HepG2 (cell line): ENCODE data around the gene MSANTD1. TPM values are rescaled to one million over a fixed set of nuclear protein-coding genes. Genes with fewer than 3 reads are reported as not detected.

Experiments
- ARNT ChIP-seq: fragments of 450-650 bp; IDR thresholded peaks from 2 replicates; pipeline ENCODE4 v1.6.1; 2017
- BATF2 ChIP-seq: sonication (generic); formaldehyde crosslinking; IDR thresholded peaks from 2 replicates; pipeline ENCODE4 v1.8.0; 2022; ENCODE audit warnings: mild to moderate bottlenecking, missing genetic modification reagents, moderate library complexity
- GPN1 ChIP-seq: sonication (generic); formaldehyde crosslinking; IDR thresholded peaks from 2 replicates; pipeline ENCODE4 v1.5.1; 2020; ENCODE audit warnings: missing genetic modification reagents, borderline replicate concordance
- JUNB ChIP-seq: sonication (generic); formaldehyde crosslinking; IDR thresholded peaks from 2 replicates; pipeline ENCODE4 v1.8.0; 2022; ENCODE audit warnings: missing genetic modification reagents, mild to moderate bottlenecking, borderline replicate concordance
- KAT8 ChIP-seq: IDR thresholded peaks from 2 replicates; pipeline ENCODE4 v1.6.1; 2016; ENCODE audit warnings: missing genetic modification reagents, missing compliant biosample characterization
- NONO ChIP-seq, 2 experiments: fragments of 450-650 bp in 1 of 2; sonication (generic) in 1 of 2; formaldehyde crosslinking in 1 of 2; IDR thresholded peaks in 1 of 2; conservative IDR thresholded peaks in 1 of 2; 2 replicates each; pipeline versions ENCODE4 v1.6.1 to v1.8.0; 2017 to 2022; ENCODE audit warnings: mild to moderate bottlenecking in 1 of 2, missing genetic modification reagents in 1 of 2, moderate library complexity in 1 of 2
- POGZ ChIP-seq: sonication (generic); formaldehyde crosslinking; IDR thresholded peaks from 2 replicates; pipeline ENCODE4 v1.4.0; 2020; ENCODE audit warnings: mild to moderate bottlenecking, missing genetic modification reagents
- RFXAP ChIP-seq: sonication (generic); formaldehyde crosslinking; IDR thresholded peaks from 2 replicates; pipeline ENCODE4 v1.4.0; 2020; ENCODE audit warnings: missing genetic modification reagents, borderline replicate concordance
- SOX6 ChIP-seq, 2 experiments: fragments of 450-650 bp in 1 of 2; sonication (generic) in 1 of 2; formaldehyde crosslinking in 1 of 2; IDR thresholded peaks; 2 replicates each; pipeline versions ENCODE4 v1.4.0 to v1.6.1; 2017 to 2020; ENCODE audit warnings: antibody characterized with exemption in 1 of 2, mild to moderate bottlenecking in 1 of 2, missing genetic modification reagents in 1 of 2
- SPEN ChIP-seq: sonication (generic); formaldehyde crosslinking; IDR thresholded peaks from 2 replicates; pipeline ENCODE4 v1.5.1; 2020; ENCODE audit warnings: low read depth, mild to moderate bottlenecking, missing genetic modification reagents
- ZBTB1 ChIP-seq: sonication (generic); formaldehyde crosslinking; IDR thresholded peaks from 2 replicates; pipeline ENCODE4 v1.4.0; 2020; ENCODE audit warnings: missing genetic modification reagents, borderline replicate concordance
- ZBTB7B ChIP-seq: sonication (generic); formaldehyde crosslinking; IDR thresholded peaks from 2 replicates; pipeline ENCODE4 v1.4.0; 2020; ENCODE audit warnings: missing genetic modification reagents
- ZFY ChIP-seq: sonication (generic); formaldehyde crosslinking; IDR thresholded peaks from 2 replicates; pipeline ENCODE4 v1.4.0; 2020; ENCODE audit warnings: missing genetic modification reagents
- ZHX1 ChIP-seq: sonication (generic); formaldehyde crosslinking; IDR thresholded peaks from 2 replicates; pipeline ENCODE4 v1.8.1; 2022; ENCODE audit warnings: low read depth, mild to moderate bottlenecking, missing genetic modification reagents
- ZNF275 ChIP-seq: sonication (generic); formaldehyde crosslinking; IDR thresholded peaks from 2 replicates; pipeline ENCODE4 v1.8.0; 2022; ENCODE audit warnings: missing genetic modification reagents, mild to moderate bottlenecking, inconsistent platforms, borderline replicate concordance
- ZNF337 ChIP-seq: sonication (generic); formaldehyde crosslinking; IDR thresholded peaks from 2 replicates; pipeline ENCODE4 v1.5.1; 2020; ENCODE audit warnings: missing genetic modification reagents, low read depth, mild to moderate bottlenecking, borderline replicate concordance
- ZNF414 ChIP-seq: sonication (generic); formaldehyde crosslinking; IDR thresholded peaks from 2 replicates; pipeline ENCODE4 v1.5.0; 2020; ENCODE audit warnings: missing genetic modification reagents
- ZNF616 ChIP-seq: sonication (generic); formaldehyde crosslinking; IDR thresholded peaks from 2 replicates; pipeline ENCODE4 v1.5.0; 2020; ENCODE audit warnings: low read depth, mild to moderate bottlenecking, missing genetic modification reagents
- ZNF737 ChIP-seq: sonication (generic); formaldehyde crosslinking; IDR thresholded peaks from 2 replicates; pipeline ENCODE4 v1.5.0; 2020; ENCODE audit warnings: missing genetic modification reagents, mild to moderate bottlenecking, borderline replicate concordance
- ZNF746 ChIP-seq: sonication (generic); formaldehyde crosslinking; IDR thresholded peaks from 2 replicates; pipeline ENCODE4 v1.8.0; 2022; ENCODE audit warnings: mild to moderate bottlenecking, missing genetic modification reagents
- polyA plus RNA-seq, 8 experiments: library from polyadenylated mRNA; depleted of rRNA in 3 of 8; stranded (reverse) in 7 of 8; unstranded in 1 of 8; fragments of >200 nt; fragmentation: Illumina TruSeq in 4 of 8; extraction: Trizol in 4 of 8; gene quantifications; 2 replicates each; pipeline versions ENCODE4 v1.2.1 to v1.2.3, GENCODE V29; 2011 to 2016; ENCODE audit warnings: low read depth in 4 of 8, missing spikeins in 1 of 8, mixed read lengths in 1 of 8; ENCODE audit not compliant: insufficient read depth in 1 of 8
- total RNA-seq, 5 experiments: library from RNA; depleted of rRNA; stranded (reverse); fragments of >200 nt; fragmentation: Illumina TruSeq; extraction: Trizol; gene quantifications; 2 replicates each; pipeline ENCODE4 v1.2.3, GENCODE V29; 2016; ENCODE audit warnings: low read depth in 1 of 5
- TF ChIP-seq, protein P1 (sequence below): sonication (generic); formaldehyde crosslinking; IDR thresholded peaks from 2 replicates; pipeline ENCODE4 v1.8.1; 2023; ENCODE audit warnings: mild to moderate bottlenecking, missing genetic modification reagents
- TF ChIP-seq, protein P2 (sequence below): sonication (generic); formaldehyde crosslinking; IDR thresholded peaks from 2 replicates; pipeline ENCODE4 v1.4.0; 2020; ENCODE audit warnings: missing genetic modification reagents

Gene MSANTD1
- total and polyA plus RNA-seq, 2 of the 13 experiments (the other 11 are each of a cell fraction or from before 2014, with no cell fraction given) = 0.22 to 0.40 TPM

DNA sequence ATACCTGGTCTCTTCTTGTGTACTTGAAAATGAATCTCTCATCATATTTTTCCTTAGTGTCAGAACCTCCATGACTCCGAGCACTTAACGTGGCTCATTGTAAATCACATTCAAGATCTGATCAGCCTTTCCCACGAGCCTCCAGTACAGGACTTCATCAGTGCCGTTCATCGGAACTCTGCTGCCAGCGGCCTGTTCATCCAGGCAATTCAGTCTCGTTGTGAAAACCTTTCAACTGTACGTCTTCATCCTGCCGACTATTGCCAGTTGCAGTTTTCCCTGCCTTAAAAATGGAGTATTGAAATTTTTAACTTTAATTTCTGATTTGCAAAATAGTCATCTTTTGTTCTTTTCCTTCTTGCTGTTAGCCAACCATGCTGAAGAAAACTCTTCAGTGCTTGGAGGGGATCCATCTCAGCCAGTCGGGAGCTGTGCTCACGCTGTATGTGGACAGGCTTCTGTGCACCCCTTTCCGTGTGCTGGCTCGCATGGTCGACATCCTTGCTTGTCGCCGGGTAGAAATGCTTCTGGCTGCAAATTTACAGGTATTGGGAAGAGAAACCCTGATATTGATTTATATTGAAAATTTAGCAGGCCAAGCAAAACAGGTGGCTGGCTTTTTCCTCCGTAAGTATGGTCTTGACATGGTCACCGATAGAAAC is 42.4 kb upstream of the MSANTD1 start (continued):
- TF ChIP-seq ZBTB7B (no peak), ZNF414 (CRISPR knock-in tag) (no peak), BATF2 (CRISPR knock-in tag) (no peak), ZFY (no peak), ZNF275 (CRISPR knock-in tag) (no peak), SOX6 (IDR thresholded peaks at IDR 0.05) (no peak), SOX6 (CRISPR knock-in tag; IDR thresholded peaks at IDR 0.05) (no peak), RFXAP (CRISPR knock-in tag) (no peak), ZNF737 (CRISPR knock-in tag) (no peak), SPEN (CRISPR knock-in tag) (no peak), ZNF337 (no peak), ARNT (no peak), GPN1 (CRISPR knock-in tag) (no peak), ZHX1 (0 out of 2 replicates have a peak, but pooled peaks have one; percentile 22), KAT8 (CRISPR knock-in tag) (0 out of 2 replicates have a peak, but pooled peaks have one; percentile 11), ZNF746 (CRISPR knock-in tag) (no peak), ZNF616 (CRISPR knock-in tag) (no peak), ZBTB1 (CRISPR knock-in tag) (no peak), JUNB (CRISPR knock-in tag) (no peak), NONO (IDR thresholded peaks at IDR 0.05) (no peak), NONO (CRISPR knock-in tag; conservative IDR thresholded peaks at IDR 0.05) (no peak), POGZ (CRISPR knock-in tag) (0 out of 2 replicates have a peak, but pooled peaks have one; percentile 1)
- TF ChIP-seq, protein P1, sequence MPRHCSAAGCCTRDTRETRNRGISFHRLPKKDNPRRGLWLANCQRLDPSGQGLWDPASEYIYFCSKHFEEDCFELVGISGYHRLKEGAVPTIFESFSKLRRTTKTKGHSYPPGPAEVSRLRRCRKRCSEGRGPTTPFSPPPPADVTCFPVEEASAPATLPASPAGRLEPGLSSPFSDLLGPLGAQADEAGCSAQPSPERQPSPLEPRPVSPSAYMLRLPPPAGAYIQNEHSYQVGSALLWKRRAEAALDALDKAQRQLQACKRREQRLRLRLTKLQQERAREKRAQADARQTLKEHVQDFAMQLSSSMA (CRISPR knock-in tag) = no peak
- TF ChIP-seq, protein P2, sequence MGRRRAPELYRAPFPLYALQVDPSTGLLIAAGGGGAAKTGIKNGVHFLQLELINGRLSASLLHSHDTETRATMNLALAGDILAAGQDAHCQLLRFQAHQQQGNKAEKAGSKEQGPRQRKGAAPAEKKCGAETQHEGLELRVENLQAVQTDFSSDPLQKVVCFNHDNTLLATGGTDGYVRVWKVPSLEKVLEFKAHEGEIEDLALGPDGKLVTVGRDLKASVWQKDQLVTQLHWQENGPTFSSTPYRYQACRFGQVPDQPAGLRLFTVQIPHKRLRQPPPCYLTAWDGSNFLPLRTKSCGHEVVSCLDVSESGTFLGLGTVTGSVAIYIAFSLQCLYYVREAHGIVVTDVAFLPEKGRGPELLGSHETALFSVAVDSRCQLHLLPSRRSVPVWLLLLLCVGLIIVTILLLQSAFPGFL (CRISPR knock-in tag) = no peak
